T47D (cell line): ENCODE data around the gene ERC2.

Source experiments
- DNase-seq, 2 experiments: peaks; one replicate each; pipeline versions ENCODE4 v3.0.0 to v3.0.0-alpha.2; 2011 to 2012; ENCODE audit warnings: low read depth in 1 of 2, low spot score in 1 of 2
- JUND ChIP-seq: IDR thresholded peaks from 2 replicates; pipeline ENCODE4 v1.6.1; 2012; ENCODE audit warnings: low read depth
- in situ Hi-C: cut with HindIII; loops from 2 replicates; pipeline ENCODE4 v1.10.0; 2016; ENCODE audit warnings: low sequenced_read_pairs, low pct_unique_long_range_greater_than_20kb

Gene ERC2

GRCh38 chr3:56314842-56315241 lies 153.4 kb downstream of the ERC2 start:
- in situ Hi-C loops: no loop called here
- TF ChIP-seq JUND: no peak
- peak in 1 of 2 experiments; percentile 21 for DNase-seq

- no peak for TF ChIP-seq JUND
- DNase-seq: no peak
- in situ Hi-C loops: no loop called here
These were observed 158.8 kb downstream of the ERC2 start for GRCh38 chr3:56309465-56309864.

- no peak for DNase-seq
- TF ChIP-seq JUND: no peak
- in situ Hi-C loops: no loop called here
These were observed 159.8 kb downstream of the ERC2 start for GRCh38 chr3:56308471-56308870.

- DNase-seq: no peak
- in situ Hi-C loops: no loop called here
- no peak for TF ChIP-seq JUND
These were observed 164.2 kb downstream of the ERC2 start for GRCh38 chr3:56304069-56304468.

GRCh38 chr3:56303487-56303886 lies 164.8 kb downstream of the ERC2 start:
- no peak for TF ChIP-seq JUND

GRCh38 chr3:56302417-56302816 lies 165.8 kb downstream of the ERC2 start:
- no peak for TF ChIP-seq JUND
- peak in 1 of 2 experiments; percentile 2 for DNase-seq
- in situ Hi-C loops: no loop called here

More at GRCh38 chr3:56303487-56303886, 164.8 kb downstream of the ERC2 start:
- peak in 1 of 2 experiments; percentile 6 for DNase-seq
- in situ Hi-C loops: no loop called here

- DNase-seq: no peak
- TF ChIP-seq JUND: no peak
- in situ Hi-C loops: no loop called here
These were observed 170.9 kb downstream of the ERC2 start for GRCh38 chr3:56297281-56297840.

- no peak for DNase-seq
- no peak for TF ChIP-seq JUND
- in situ Hi-C loops: no loop called here
These were observed 171.9 kb downstream of the ERC2 start for GRCh38 chr3:56296361-56296760.

GRCh38 chr3:56295161-56295560 lies 173.1 kb downstream of the ERC2 start:
- no peak for DNase-seq
- in situ Hi-C loops: no loop called here
- TF ChIP-seq JUND: no peak

GRCh38 chr3:56294286-56294685 lies 174.0 kb downstream of the ERC2 start:
- DNase-seq: no peak
- TF ChIP-seq JUND: no peak
- in situ Hi-C loops: no loop called here

GRCh38 chr3:56291953-56292352 lies 176.3 kb downstream of the ERC2 start:
- no peak for DNase-seq
- in situ Hi-C loops: no loop called here

GRCh38 chr3:56291244-56291680 lies 177.0 kb downstream of the ERC2 start:
- DNase-seq: no peak
- TF ChIP-seq JUND: no peak
- in situ Hi-C loops: no loop called here

More at GRCh38 chr3:56291953-56292352, 176.3 kb downstream of the ERC2 start:
- no peak for TF ChIP-seq JUND

- in situ Hi-C loops: no loop called here
- no peak for DNase-seq
- TF ChIP-seq JUND: no peak
These were observed 177.9 kb downstream of the ERC2 start for GRCh38 chr3:56290374-56290773.

GRCh38 chr3:56288258-56288657 lies 180.0 kb downstream of the ERC2 start:
- DNase-seq: no peak
- in situ Hi-C loops: no loop called here
- no peak for TF ChIP-seq JUND

- in situ Hi-C loops: no loop called here
- no peak for DNase-seq
- TF ChIP-seq JUND: no peak
These were observed 185.9 kb downstream of the ERC2 start for GRCh38 chr3:56282341-56282740.
